HG03575 (cell line): ENCODE measurements around the gene PCNT.
"Not testable (repeated sequence)": the region's sequence is repeated elsewhere in the genome, so short reads cannot be mapped to it uniquely, and the experiment has no call there.

Experiments used
- ATAC-seq: cut with Tn5 transposase; IDR thresholded peaks from one replicate; pipeline ENCODE4 v1.9.1; 2021; ENCODE audit not compliant: unreplicated experiment, insufficient number of reproducible peaks, low FRiP score; ENCODE audit errors: extremely low read depth

Gene PCNT

GRCh38 chr21:46455575-46456385, 131.8 kb downstream of the PCNT start:
- no peak for ATAC-seq

GRCh38 chr21:46456750-46457149, 132.8 kb downstream of the PCNT start:
- no peak for ATAC-seq

GRCh38 chr21:46457801-46458314, 133.9 kb downstream of the PCNT start:
- ATAC-seq = no peak

- peak; percentile 65 for ATAC-seq
These were observed 134.5 kb downstream of the PCNT start, which contains the start of gene DIP2A for GRCh38 chr21:46458315-46459023. Gene DIP2A (plus strand): TSS chr21:46458891. CDS start chr21:46459132, 241 bp downstream.

- ATAC-seq = peak; percentile 6
These were observed 135.0 kb downstream of the PCNT start for GRCh38 chr21:46459024-46459355.

- ATAC-seq = no peak
These were observed 135.6 kb downstream of the PCNT start for GRCh38 chr21:46459356-46460112.

GRCh38 chr21:46461909-46462308, 138.0 kb downstream of the PCNT start:
- no peak for ATAC-seq

GRCh38 chr21:46465153-46465552, 141.2 kb downstream of the PCNT start:
- not testable (repeated sequence) for ATAC-seq

GRCh38 chr21:46465651-46466050, 141.7 kb downstream of the PCNT start:
- ATAC-seq = no peak

GRCh38 chr21:46468108-46468774, 144.3 kb downstream of the PCNT start:
- ATAC-seq = no peak

GRCh38 chr21:46469275-46469674, 145.3 kb downstream of the PCNT start:
- no peak for ATAC-seq

GRCh38 chr21:46471514-46471913, 147.6 kb downstream of the PCNT start:
- no peak for ATAC-seq

- no peak for ATAC-seq
These were observed 148.3 kb downstream of the PCNT start for GRCh38 chr21:46472246-46472645.

- ATAC-seq = no peak
These were observed 150.4 kb downstream of the PCNT start for GRCh38 chr21:46474382-46474781.

- ATAC-seq = no peak
These were observed 151.3 kb downstream of the PCNT start for GRCh38 chr21:46475296-46475695.

- no peak for ATAC-seq
These were observed 153.8 kb downstream of the PCNT start for GRCh38 chr21:46477765-46478164.

- no peak for ATAC-seq
These were observed 155.0 kb downstream of the PCNT start for GRCh38 chr21:46478910-46479309.

- ATAC-seq = no peak
These were observed 156.5 kb downstream of the PCNT start for GRCh38 chr21:46480466-46480865.

- ATAC-seq = no peak
These were observed 158.4 kb downstream of the PCNT start for GRCh38 chr21:46482225-46482845.
